ENCODE results near the gene EVI5L.

GRCh38 chr19:7830272-7830771, 304 bp downstream of the EVI5L start:
- no peak for TF ChIP-seq POLR2A (IDR thresholded peaks at IDR 0.05; ENCODE audit: extremely low read depth, insufficient read length)
- TF ChIP-seq CTCF (IDR thresholded peaks at IDR 0.05; ENCODE audit: low read depth, low read length) = no peak
